Activated CD4-positive, alpha-beta memory T cell treated with anti-CD3 and anti-CD28 coated beads for 36 hours (primary cell): ENCODE data around the gene ECSIT. TPM values are rescaled to one million over a fixed set of nuclear protein-coding genes. Genes with fewer than 3 reads are reported as not detected.
A peak's percentile ranks its signal among the peaks of the same experiment; 100 is the strongest.
"Not testable (repeated sequence)": the region's sequence is repeated elsewhere in the genome, so short reads cannot be mapped to it uniquely, and the experiment has no call there.

ENCODE experiments used
- CTCF ChIA-PET: fragments of 350-600 bp; sonication (Branson Sonifier 250); formaldehyde crosslinking; loops from one replicate; lab custom pipeline; 2021; ENCODE audit warnings: antibody characterized with exemption, inconsistent platforms; lab: Charles Lee
- POLR2A ChIA-PET: fragments of 350-600 bp; sonication (Branson Sonifier 250); formaldehyde crosslinking; loops from one replicate; lab custom pipeline; 2021; ENCODE audit warnings: antibody characterized with exemption; lab: Charles Lee
- DNase-seq: peaks from one replicate; pipeline ENCODE4 v3.0.0-alpha.2; 2020
- H3K27ac Mint-ChIP-seq: one replicate; pipeline ENCODE4 v1.8.0; 2021; ENCODE audit warnings: mixed read lengths
- H3K27me3 Mint-ChIP-seq: one replicate; pipeline ENCODE4 v1.8.0; 2021; ENCODE audit warnings: mixed read lengths
- H3K36me3 Mint-ChIP-seq: one replicate; pipeline ENCODE4 v1.8.0; 2021; ENCODE audit warnings: mixed read lengths
- H3K4me1 Mint-ChIP-seq: one replicate; pipeline ENCODE4 v1.8.0; 2021; ENCODE audit warnings: low read depth, mixed read lengths
- H3K4me3 Mint-ChIP-seq: one replicate; pipeline ENCODE4 v1.8.0; 2021; ENCODE audit warnings: mild to moderate bottlenecking, mixed read lengths
- H3K9me3 Mint-ChIP-seq: one replicate; pipeline ENCODE4 v1.8.0; 2021; ENCODE audit warnings: mixed read lengths
- intact Hi-C: fragments of 100-400 bp; cut with micrococcal nuclease; formaldehyde crosslinking; loops from one replicate; pipeline ENCODE4 v1.15.1; 2023
- total RNA-seq, 2 experiments: library from RNA; stranded (reverse); gene quantifications; one replicate each; pipeline ENCODE4 v1.2.3, GENCODE V29; 2021

The ECSIT gene, protein sequence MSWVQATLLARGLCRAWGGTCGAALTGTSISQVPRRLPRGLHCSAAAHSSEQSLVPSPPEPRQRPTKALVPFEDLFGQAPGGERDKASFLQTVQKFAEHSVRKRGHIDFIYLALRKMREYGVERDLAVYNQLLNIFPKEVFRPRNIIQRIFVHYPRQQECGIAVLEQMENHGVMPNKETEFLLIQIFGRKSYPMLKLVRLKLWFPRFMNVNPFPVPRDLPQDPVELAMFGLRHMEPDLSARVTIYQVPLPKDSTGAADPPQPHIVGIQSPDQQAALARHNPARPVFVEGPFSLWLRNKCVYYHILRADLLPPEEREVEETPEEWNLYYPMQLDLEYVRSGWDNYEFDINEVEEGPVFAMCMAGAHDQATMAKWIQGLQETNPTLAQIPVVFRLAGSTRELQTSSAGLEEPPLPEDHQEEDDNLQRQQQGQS
- total RNA-seq = 10 to 100 TPM; 34.9 to 36.6 TPM

GRCh38 chr19:11528551-11529341 lies at the start of gene ECSIT:
ECSIT (minus strand) TSS chr19:11529134; CDS start chr19:11519170, 9,964 bp downstream.
- peak; percentile 97 for DNase-seq
- peak within 1 kb of the TSS; percentile 93 for H3K4me3 Mint-ChIP-seq
- ChIA-PET POLR2A (interaction anchor here (0.7 to 1.5 kb wide), 8 partner anchors 10 to 154 kb away, joined by 3 to 6 read pairs (median 3); partner anchors contain the start of gene ELOF1), CTCF (interaction anchor here (0.6 to 2.2 kb wide), 4 partner anchors 28 to 148 kb away, joined by 3 to 14 read pairs (median 7); partner anchors contain the start of gene ELOF1)
- H3K9me3 Mint-ChIP-seq = no peaks in the 10 kb centered on the region
- H3K36me3 Mint-ChIP-seq = peaks cover 4% of the 10 kb centered on the region
- peaks cover 19% of the 10 kb centered on the region for H3K4me1 Mint-ChIP-seq
- H3K27ac Mint-ChIP-seq = peak within 1 kb of the TSS; percentile 77
- no peaks in the 10 kb centered on the region for H3K27me3 Mint-ChIP-seq
- intact Hi-C loops = loop anchor here (1.0 to 2.0 kb wide), 2 partner anchors 23 to 30 kb away; partner anchors contain the start of genes ELOF1 and ZNF653

GRCh38 chr19:11577451-11578257 lies 48.7 kb upstream of the ECSIT start, which contains the start of gene ACP5:
ACP5 (minus strand) TSS chr19:11577645; CDS start chr19:11577317, 328 bp downstream.
- intact Hi-C loops = no loop called here
- H3K4me3 Mint-ChIP-seq = peak within 1 kb of the TSS; percentile 62
- no peak for DNase-seq
- H3K27ac Mint-ChIP-seq = no peak within 1 kb of the TSS
- ChIA-PET POLR2A (interaction anchor here (1.4 kb wide), 1 partner anchor 17 kb away, joined by 3 read pairs; no protein-coding TSS in a partner anchor), CTCF (interaction anchor here (1.1 kb wide), 2 partner anchors 9 to 17 kb away, joined by 3 to 6 read pairs; no protein-coding TSS in a partner anchor)
- peaks cover 29% of the 10 kb centered on the region for H3K4me1 Mint-ChIP-seq
- H3K9me3 Mint-ChIP-seq = no peaks in the 10 kb centered on the region
- no peaks in the 10 kb centered on the region for H3K36me3 Mint-ChIP-seq
- no peaks in the 10 kb centered on the region for H3K27me3 Mint-ChIP-seq

- Mint-ChIP-seq H3K27ac (no peak overlapping the region), H3K9me3 (no peaks in the 10 kb centered on the region), H3K36me3 (no peaks in the 10 kb centered on the region), H3K27me3 (no peaks in the 10 kb centered on the region), H3K4me3 (no peak overlapping the region), H3K4me1 (peaks cover 20% of the 10 kb centered on the region)
- CTCF ChIA-PET = interaction anchor here (0.6 to 1.3 kb wide), 3 partner anchors 14 to 307 kb away, joined by 3 to 5 read pairs (median 4); no protein-coding TSS in a partner anchor
- DNase-seq = no peak
- intact Hi-C loops = no loop called here
- POLR2A ChIA-PET = interaction anchor here (0.6 kb wide), 2 partner anchors 195 to 1303 kb away, joined by 3 to 4 read pairs; no protein-coding TSS in a partner anchor
Observed at GRCh38 chr19:11576227-11576626, 47.3 kb upstream of the ECSIT start.

- Mint-ChIP-seq H3K27me3 (no peaks in the 10 kb centered on the region), H3K27ac (no peak overlapping the region), H3K36me3 (no peaks in the 10 kb centered on the region), H3K4me3 (no peak overlapping the region), H3K4me1 (peaks cover 14% of the 10 kb centered on the region), H3K9me3 (no peaks in the 10 kb centered on the region)
- ChIA-PET CTCF (no interaction called here), POLR2A (no interaction called here)
- intact Hi-C loops = no loop called here
- peak; percentile 21 for DNase-seq
Observed at GRCh38 chr19:11574689-11575088, 45.8 kb upstream of the ECSIT start.

DNA sequence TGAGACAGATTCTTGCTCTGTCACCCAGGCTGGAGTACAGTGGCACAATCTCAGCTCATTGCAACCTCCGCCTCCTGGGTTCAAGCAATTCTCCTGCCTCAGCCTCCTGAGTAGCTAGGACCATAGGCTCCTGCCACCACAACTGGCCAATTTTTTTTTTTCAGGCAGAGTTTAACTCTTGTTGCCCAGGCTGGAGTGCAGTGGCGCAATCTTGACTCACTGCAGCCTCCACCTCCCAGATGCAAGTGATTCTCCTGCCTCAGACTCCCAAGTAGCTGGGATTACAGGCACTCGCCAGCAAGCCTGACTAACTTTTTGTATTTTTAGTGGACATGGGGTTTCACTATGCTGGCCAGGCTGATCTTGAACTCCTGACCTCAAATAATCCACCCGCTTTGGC lies 44.8 kb upstream of the ECSIT start:
- intact Hi-C loops, H3K36me3 Mint-ChIP-seq, H3K9me3 Mint-ChIP-seq, H3K27ac Mint-ChIP-seq, H3K27me3 Mint-ChIP-seq, CTCF ChIA-PET, H3K4me3 Mint-ChIP-seq, DNase-seq: not testable (repeated sequence)
- POLR2A ChIA-PET = interaction anchor here (0.6 kb wide), 1 partner anchor 922 kb away, joined by 3 read pairs; no protein-coding TSS in a partner anchor
- H3K4me1 Mint-ChIP-seq = peaks cover 11% of the 10 kb centered on the region

GRCh38 chr19:11573354-11573753 lies 44.4 kb upstream of the ECSIT start:
- H3K9me3 Mint-ChIP-seq, intact Hi-C loops, DNase-seq, H3K27ac Mint-ChIP-seq, H3K4me3 Mint-ChIP-seq, H3K36me3 Mint-ChIP-seq, H3K4me1 Mint-ChIP-seq, H3K27me3 Mint-ChIP-seq, CTCF ChIA-PET: not testable (repeated sequence)
- POLR2A ChIA-PET = interaction anchor here (0.6 kb wide), 1 partner anchor 922 kb away, joined by 3 read pairs; no protein-coding TSS in a partner anchor

- H3K27ac Mint-ChIP-seq = no peak overlapping the region
- no peaks in the 10 kb centered on the region for H3K27me3 Mint-ChIP-seq
- H3K9me3 Mint-ChIP-seq = no peaks in the 10 kb centered on the region
- peaks cover 6% of the 10 kb centered on the region for H3K4me1 Mint-ChIP-seq
- POLR2A ChIA-PET = no interaction called here
- no peaks in the 10 kb centered on the region for H3K36me3 Mint-ChIP-seq
- CTCF ChIA-PET = interaction anchor here (1.0 kb wide), 1 partner anchor 18 kb away, joined by 4 read pairs; no protein-coding TSS in a partner anchor
- H3K4me3 Mint-ChIP-seq = no peak overlapping the region
- no peak for DNase-seq
- intact Hi-C loops = no loop called here
Observed at GRCh38 chr19:11570039-11570462, 41.1 kb upstream of the ECSIT start.

DNA sequence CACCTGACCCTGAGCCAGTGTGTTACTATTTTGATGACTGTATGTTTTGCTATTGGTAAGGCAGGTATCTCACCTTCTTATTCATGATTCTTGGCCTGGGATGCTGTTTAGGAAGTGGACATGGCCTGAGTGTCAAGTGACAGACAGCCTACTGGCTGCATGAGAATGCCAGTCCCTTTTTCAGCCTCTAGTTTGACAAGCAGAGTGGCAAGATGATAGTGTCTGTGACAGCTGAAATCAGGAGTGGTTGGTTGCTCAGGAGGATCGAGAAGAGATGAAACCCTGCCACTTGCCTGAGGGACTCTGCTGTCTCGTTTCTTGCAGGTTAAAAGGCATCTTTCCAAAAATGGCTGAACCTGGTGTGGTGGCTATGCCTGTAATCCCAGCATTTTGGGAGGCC lies 37.2 kb upstream of the ECSIT start:
- CTCF ChIA-PET = no interaction called here
- peaks cover 8% of the 10 kb centered on the region for H3K4me1 Mint-ChIP-seq
- intact Hi-C loops = no loop called here
- H3K27ac Mint-ChIP-seq = no peak overlapping the region
- POLR2A ChIA-PET = no interaction called here
- no peak for DNase-seq
- H3K9me3 Mint-ChIP-seq = no peaks in the 10 kb centered on the region
- H3K36me3 Mint-ChIP-seq = no peaks in the 10 kb centered on the region
- H3K4me3 Mint-ChIP-seq = no peak overlapping the region
- no peaks in the 10 kb centered on the region for H3K27me3 Mint-ChIP-seq

DNA sequence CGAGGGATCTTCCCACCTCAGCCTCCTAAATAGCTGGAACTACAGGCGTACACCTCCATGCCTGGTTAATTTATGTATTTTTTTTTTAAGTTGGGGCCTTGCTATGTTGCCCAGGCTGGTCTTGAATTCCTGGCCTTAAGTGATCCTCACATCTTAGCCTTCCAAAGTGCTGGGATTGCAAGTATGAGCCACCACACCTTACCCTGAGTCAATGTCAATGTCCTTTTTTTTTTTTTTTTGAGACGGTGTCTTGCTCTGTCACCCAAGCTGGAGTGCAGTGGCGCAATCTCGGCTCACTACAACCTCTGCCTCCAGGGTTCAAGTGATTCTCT lies 36.7 kb upstream of the ECSIT start:
- H3K27ac Mint-ChIP-seq, intact Hi-C loops, H3K9me3 Mint-ChIP-seq, DNase-seq, H3K36me3 Mint-ChIP-seq, POLR2A ChIA-PET, CTCF ChIA-PET, H3K27me3 Mint-ChIP-seq, H3K4me3 Mint-ChIP-seq: not testable (repeated sequence)
- H3K4me1 Mint-ChIP-seq = peaks cover 12% of the 10 kb centered on the region

DNA sequence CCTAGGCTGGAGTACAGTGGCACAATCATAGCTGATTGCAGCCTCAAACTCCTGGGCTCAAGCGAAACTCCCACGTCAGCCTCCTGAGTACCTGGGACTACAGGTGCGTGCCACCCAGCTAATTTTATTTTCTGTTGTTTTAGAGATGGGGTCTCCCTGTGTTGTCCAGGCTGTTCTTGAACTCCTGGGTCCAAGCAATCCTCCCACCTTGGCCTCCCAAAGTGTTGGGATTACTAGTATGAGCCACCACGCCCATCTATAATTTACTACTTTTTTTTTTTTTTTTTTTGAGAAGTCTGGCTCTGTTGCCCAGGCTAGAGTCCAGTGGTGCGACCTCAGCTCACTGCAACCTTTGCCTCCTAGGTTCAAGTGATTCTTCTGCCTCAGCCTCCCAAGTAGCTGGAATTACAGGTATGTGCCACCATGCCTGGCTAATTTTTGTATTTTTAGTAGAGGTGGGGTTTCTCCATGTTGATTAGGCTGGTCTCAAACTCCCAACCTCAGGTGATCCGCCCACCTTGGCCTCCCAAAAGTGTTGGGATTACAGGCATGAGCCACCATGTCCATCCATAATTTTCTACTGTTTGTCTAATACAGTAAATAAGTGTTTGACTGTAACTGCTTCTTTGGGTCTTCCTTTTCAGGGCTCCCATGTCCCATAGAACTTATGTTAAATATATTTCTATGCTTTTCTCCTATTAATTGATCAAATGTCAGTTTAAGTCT lies 35.3 kb upstream of the ECSIT start:
- H3K27ac Mint-ChIP-seq, H3K4me3 Mint-ChIP-seq, H3K27me3 Mint-ChIP-seq, intact Hi-C loops, H3K36me3 Mint-ChIP-seq, H3K9me3 Mint-ChIP-seq, DNase-seq, POLR2A ChIA-PET: not testable (repeated sequence)
- H3K4me1 Mint-ChIP-seq = peaks cover 20% of the 10 kb centered on the region
- CTCF ChIA-PET = interaction anchor here (0.8 to 1.7 kb wide), 3 partner anchors 12 to 28 kb away, joined by 3 to 5 read pairs (median 3); no protein-coding TSS in a partner anchor
